H9 (cell line): ENCODE measurements around the gene ZNF200. TPM values are rescaled to one million over a fixed set of nuclear protein-coding genes. Genes with fewer than 3 reads are reported as not detected.

Experiments
- DNase-seq: peaks from one replicate; pipeline ENCODE4 v3.0.0-alpha.2; 2017
- H2AFZ ChIP-seq: one replicate; pipeline ENCODE4 v1.6.1; 2013; ENCODE audit warnings: mild to moderate bottlenecking, low read length, control low read depth, moderate library complexity
- H2AK5ac ChIP-seq: 2 replicates; pipeline ENCODE4 v1.6.1; 2013; ENCODE audit warnings: low read length, control low read depth, mixed read lengths; ENCODE audit not compliant: insufficient read length
- H2BK120ac ChIP-seq: one replicate; pipeline ENCODE4 v1.6.1; 2013; ENCODE audit warnings: low read depth, mild to moderate bottlenecking, low read length, control low read depth, inconsistent platforms; ENCODE audit not compliant: poor library complexity, severe bottlenecking
- H2BK12ac ChIP-seq: 2 replicates; pipeline ENCODE4 v1.6.1; 2013; ENCODE audit warnings: low read length, control low read depth, mixed read lengths, low read depth; ENCODE audit not compliant: insufficient read length
- H2BK15ac ChIP-seq: 2 replicates; pipeline ENCODE4 v1.6.1; 2013; ENCODE audit warnings: low read depth, low read length, control low read depth
- H2BK20ac ChIP-seq: one replicate; pipeline ENCODE4 v1.6.1; 2013; ENCODE audit warnings: low read depth, mild to moderate bottlenecking, low read length, control low read depth, inconsistent platforms; ENCODE audit not compliant: poor library complexity, severe bottlenecking
- H2BK5ac ChIP-seq: 2 replicates; pipeline ENCODE4 v1.6.1; 2013; ENCODE audit warnings: low read length, control low read depth, mixed read lengths; ENCODE audit not compliant: insufficient read length
- H3K14ac ChIP-seq: 2 replicates; pipeline ENCODE4 v1.6.1; 2013; ENCODE audit warnings: low read length, control low read depth; ENCODE audit not compliant: insufficient read depth
- H3K18ac ChIP-seq: 2 replicates; pipeline ENCODE4 v1.6.1; 2013; ENCODE audit warnings: low read depth, mild to moderate bottlenecking, mixed read lengths, low read length, control low read depth; ENCODE audit not compliant: insufficient read length
- H3K23ac ChIP-seq: 2 replicates; pipeline ENCODE4 v1.6.1; 2013; ENCODE audit warnings: low read length, control low read depth, mixed read lengths, low read depth; ENCODE audit not compliant: insufficient read length
- H3K23me2 ChIP-seq: 2 replicates; pipeline ENCODE4 v1.6.1; 2013; ENCODE audit warnings: low read depth, mild to moderate bottlenecking, mixed read lengths, low read length, control low read depth; ENCODE audit not compliant: insufficient read length, poor library complexity, severe bottlenecking
- H3K27ac ChIP-seq: 2 replicates; pipeline ENCODE4 v1.5.1; 2013; ENCODE audit warnings: low read length, control low read depth, mixed read lengths, low read depth; ENCODE audit not compliant: insufficient read length
- H3K27me3 ChIP-seq: 2 replicates; pipeline ENCODE4 v1.6.1; 2013; ENCODE audit warnings: low read length, control low read depth, inconsistent platforms; ENCODE audit not compliant: insufficient read depth
- H3K4ac ChIP-seq: 2 replicates; pipeline ENCODE4 v1.6.1; 2013; ENCODE audit warnings: low read depth, mild to moderate bottlenecking, control low read depth, inconsistent platforms, low read length, moderate library complexity
- H3K4me1 ChIP-seq: 2 replicates; pipeline ENCODE4 v1.6.1; 2013; ENCODE audit warnings: low read length, control low read depth, inconsistent platforms; ENCODE audit not compliant: insufficient read depth
- H3K4me2 ChIP-seq: 2 replicates; pipeline ENCODE4 v1.6.1; 2013; ENCODE audit warnings: low read length, control low read depth, mixed read lengths; ENCODE audit not compliant: insufficient read length, insufficient read depth
- H3K56ac ChIP-seq: 2 replicates; pipeline ENCODE4 v1.6.1; 2013; ENCODE audit warnings: low read depth, mild to moderate bottlenecking, mixed read lengths, low read length, control low read depth; ENCODE audit not compliant: insufficient read length
- H3K79me1 ChIP-seq: 2 replicates; pipeline ENCODE4 v1.6.1; 2013; ENCODE audit warnings: low read depth, mild to moderate bottlenecking, moderate library complexity, low read length, control low read depth, inconsistent platforms; ENCODE audit not compliant: insufficient read depth, poor library complexity, severe bottlenecking
- H3K79me2 ChIP-seq: 2 replicates; pipeline ENCODE4 v1.6.1; 2013; ENCODE audit warnings: low read length, control low read depth, inconsistent platforms; ENCODE audit not compliant: insufficient read depth
- H3K9ac ChIP-seq: 2 replicates; pipeline ENCODE4 v1.6.1; 2013; ENCODE audit warnings: low read length, control low read depth, mixed read lengths; ENCODE audit not compliant: insufficient read length; ENCODE audit errors: extremely low read depth
- H3K9me3 ChIP-seq: one replicate; pipeline ENCODE4 v1.6.1; 2013; ENCODE audit warnings: low read depth, low read length, inconsistent platforms; ENCODE audit not compliant: control insufficient read depth
- H3T11ph ChIP-seq: one replicate; pipeline ENCODE4 v1.6.1; 2013; ENCODE audit warnings: mild to moderate bottlenecking, low read length, control low read depth, inconsistent platforms
- H4K20me1 ChIP-seq: one replicate; pipeline ENCODE4 v1.6.1; 2013; ENCODE audit not compliant: control insufficient read depth, insufficient read length, insufficient read depth
- H4K5ac ChIP-seq: 2 replicates; pipeline ENCODE4 v1.6.1; 2013; ENCODE audit warnings: low read depth, mild to moderate bottlenecking, mixed read lengths, low read length, control low read depth; ENCODE audit not compliant: insufficient read length
- H4K8ac ChIP-seq: replicated peaks from 2 replicates; pipeline ENCODE4 v1.6.1; 2013; ENCODE audit warnings: low read length, control low read depth, mixed read lengths, low read depth; ENCODE audit not compliant: insufficient read length
- H4K91ac ChIP-seq: 2 replicates; pipeline ENCODE4 v1.6.1; 2013; ENCODE audit warnings: low read depth, mild to moderate bottlenecking, moderate library complexity, mixed read lengths, low read length, control low read depth; ENCODE audit not compliant: insufficient read length
- H3K27ac Mint-ChIP-seq, 3 experiments: 2 replicates in 2 of 3; 3 replicates in 1 of 3; pipeline ENCODE4 v1.8.0; 2020 to 2021; ENCODE audit warnings: mixed read lengths in 3 of 3, mild to moderate bottlenecking in 1 of 3, moderate library complexity in 1 of 3
- H3K27me3 Mint-ChIP-seq: 2 replicates; pipeline ENCODE4 v1.8.0; 2021; ENCODE audit warnings: low read depth, mild to moderate bottlenecking, moderate library complexity, mixed read lengths
- H3K36me3 Mint-ChIP-seq, 3 experiments: 2 replicates in 2 of 3; 3 replicates in 1 of 3; pipeline ENCODE4 v1.8.0; 2020 to 2021; ENCODE audit warnings: low read depth in 3 of 3, mixed read lengths in 3 of 3; ENCODE audit not compliant: insufficient read depth in 1 of 3
- H3K4me1 Mint-ChIP-seq, 2 experiments: 2 replicates each; pipeline ENCODE4 v1.8.0; 2020; ENCODE audit warnings: mixed read lengths in 2 of 2
- H3K4me3 Mint-ChIP-seq, 2 experiments: 2 replicates in 1 of 2; 3 replicates in 1 of 2; pipeline ENCODE4 v1.8.0; 2020 to 2021; ENCODE audit warnings: mild to moderate bottlenecking in 2 of 2, mixed read lengths in 2 of 2, moderate library complexity in 1 of 2
- H3K9me3 Mint-ChIP-seq, 2 experiments: 2 replicates in 1 of 2; 3 replicates in 1 of 2; pipeline ENCODE4 v1.8.0; 2020; ENCODE audit warnings: mild to moderate bottlenecking in 2 of 2, mixed read lengths in 2 of 2, moderate library complexity in 1 of 2
- CTCF ChIP-seq: fragments of 200-600 bp; sonication (generic); conservative IDR thresholded peaks from 3 replicates; pipeline ENCODE4 v1.8.0; 2021; ENCODE audit warnings: antibody characterized with exemption, mild to moderate bottlenecking
- WGBS: extraction: QIAGEN DNeasy Blood & Tissue Kit; methylation state at CpG from one replicate; pipeline ENCODE4 v1.1.7; 2013; ENCODE audit warnings: missing lambda C conversion rate, low lambda C conversion rate, mixed read lengths; ENCODE audit not compliant: insufficient read length; ENCODE audit errors: extremely low coverage; 5-methylcytosine and 5-hydroxymethylcytosine counted together
- total RNA-seq: library from RNA; stranded (reverse); gene quantifications from 2 replicates; pipeline ENCODE4 v1.2.1, GENCODE V29; 2021

The ZNF200 gene
- total RNA-seq, 1 experiment from 2014 or later, result 14.9 TPM

DNA sequence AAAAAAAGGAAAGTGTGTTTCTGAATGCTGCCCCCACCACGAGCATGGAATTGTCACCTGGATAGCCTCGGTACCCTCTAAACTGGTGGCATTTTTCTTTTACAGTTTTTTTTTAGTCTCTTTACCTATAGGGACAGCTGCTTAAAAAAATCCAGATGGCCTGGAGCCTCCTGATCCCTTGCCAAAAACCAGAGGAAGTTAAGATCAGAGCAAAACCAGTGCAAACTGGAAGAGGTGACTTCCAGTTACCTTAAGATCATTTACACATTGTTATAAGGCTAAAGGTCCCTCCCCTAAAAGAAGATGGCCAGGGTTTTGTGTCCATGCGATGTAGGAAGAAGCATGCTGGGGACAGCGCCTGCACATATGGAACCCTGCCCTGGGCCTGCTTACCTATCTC is 18.0 kb upstream of the ZNF200 start:
- no peak for DNase-seq
- H3K23me2 ChIP-seq, result no peaks in the 10 kb centered on the region
- H2BK20ac ChIP-seq, result no peak overlapping the region
- no peaks in the 10 kb centered on the region for H3K27me3 ChIP-seq
- H3K27ac ChIP-seq, result no peak overlapping the region
- no peak overlapping the region for H2AK5ac ChIP-seq
- no peaks in the 10 kb centered on the region for H4K20me1 ChIP-seq
- H4K5ac ChIP-seq, result no peak overlapping the region
- no peak overlapping the region for H3K4me2 ChIP-seq
- no peak overlapping the region for H3K23ac ChIP-seq
- Mint-ChIP-seq H3K9me3 (peaks cover 51 to 65% of the 10 kb centered on the region in 2 experiments), H3K36me3 (peaks cover 0 to 3% (median 0%) of the 10 kb centered on the region in 3 experiments; a peak in 2 of 7 replicates), H3K4me1 (no peaks in the 10 kb centered on the region), H3K27me3 (peaks cover 19% of the 10 kb centered on the region), H3K27ac (peak overlapping the region in 1 of 3 experiments; percentile 79; a peak in 1 of 7 replicates), H3K4me3 (no peak overlapping the region)
- TF ChIP-seq CTCF, result no peak
- H3K79me1 ChIP-seq, result no peaks in the 10 kb centered on the region
- no peak overlapping the region for H3T11ph ChIP-seq
- no peak overlapping the region for H3K9ac ChIP-seq
- no peak overlapping the region for H2AFZ ChIP-seq
- no peak overlapping the region for H3K4ac ChIP-seq
- no CpG with 5 or more reads among the region's 4 CpGs for whole genome bisulfite sequencing
- no peak overlapping the region for H2BK120ac ChIP-seq
- no peaks in the 10 kb centered on the region for H3K79me2 ChIP-seq
- H3K56ac ChIP-seq, result no peak overlapping the region
- H2BK5ac ChIP-seq, result no peak overlapping the region
- peaks cover 7% of the 10 kb centered on the region for H3K9me3 ChIP-seq
- H2BK15ac ChIP-seq, result no peak overlapping the region
- H3K18ac ChIP-seq, result no peak overlapping the region
- H3K14ac ChIP-seq, result no peak overlapping the region
- no peak overlapping the region for H2BK12ac ChIP-seq
- no peaks in the 10 kb centered on the region for H3K4me1 ChIP-seq
- no peak overlapping the region for H4K91ac ChIP-seq
- H4K8ac ChIP-seq, result no peak overlapping the region
